Motor neuron (in vitro differentiated cells): Measurements from ENCODE around the gene PRXL2C. TPM values are rescaled to one million over a fixed set of nuclear protein-coding genes. Genes with fewer than 3 reads are reported as not detected.
"Not testable (repeated sequence)": the region's sequence is repeated elsewhere in the genome, so short reads cannot be mapped to it uniquely, and the experiment has no call there.

ENCODE experiments used
- ATAC-seq, 8 experiments: fragments of 200-7000 bp; cut with Tn5 transposase; replicated peaks in 6 of 8; 2 replicates each; pipeline ENCODE4 v1.8.0; 2021; ENCODE audit warnings: mild to moderate bottlenecking in 8 of 8, moderate library complexity in 8 of 8
- H3K27ac ChIP-seq, 2 donors: fragments of 250-450 bp; sonication (Bioruptor Pico); 2 replicates each; pipeline ENCODE4 v1.9.0; 2021; ENCODE audit warnings: antibody characterized with exemption in 2 of 2, mild to moderate bottlenecking in 2 of 2, moderate library complexity in 1 of 2
- H3K4me1 ChIP-seq, 2 donors: fragments of 250-450 bp; sonication (Bioruptor Pico); replicated peaks in 1 of 2; 2 replicates each; pipeline ENCODE4 v1.6.1; 2021; ENCODE audit warnings: antibody characterized with exemption in 2 of 2, mild to moderate bottlenecking in 2 of 2, moderate library complexity in 1 of 2
- H3K4me3 ChIP-seq, 5 donors: fragments of 250-450 bp; sonication (Bioruptor Pico); 2 replicates each; pipeline ENCODE4 v1.9.0; 2021; ENCODE audit warnings: antibody characterized with exemption in 5 of 5, mild to moderate bottlenecking in 5 of 5, moderate library complexity in 4 of 5
- WGBS, 10 experiments: fragments of 450-650 bp; shearing (Covaris generic); methylation state at CpG; one replicate each; pipeline ENCODE4 v1.0.0; 2022; 5-methylcytosine and 5-hydroxymethylcytosine counted together
- in situ Hi-C, 9 experiments: fragments of 400-800 bp; cut with MboI; loops; one replicate each; pipeline ENCODE4 v1.15.0; 2021; ENCODE audit warnings: low sequenced_read_pairs in 9 of 9, low pct_unique_long_range_greater_than_20kb in 2 of 9; ENCODE audit not compliant: unreplicated experiment in 9 of 9
- total RNA-seq, 8 experiments: library from RNA; unstranded; fragments of 300-600 nt; gene quantifications; 2 replicates each; pipeline versions ENCODE4 v1.2.3 to v1.2.4, GENCODE V29; 2022

PRXL2C gene
- total RNA-seq, 8 experiments from 2014 or later, result 1.7 to 11.0 (median 3.6) TPM

DNA sequence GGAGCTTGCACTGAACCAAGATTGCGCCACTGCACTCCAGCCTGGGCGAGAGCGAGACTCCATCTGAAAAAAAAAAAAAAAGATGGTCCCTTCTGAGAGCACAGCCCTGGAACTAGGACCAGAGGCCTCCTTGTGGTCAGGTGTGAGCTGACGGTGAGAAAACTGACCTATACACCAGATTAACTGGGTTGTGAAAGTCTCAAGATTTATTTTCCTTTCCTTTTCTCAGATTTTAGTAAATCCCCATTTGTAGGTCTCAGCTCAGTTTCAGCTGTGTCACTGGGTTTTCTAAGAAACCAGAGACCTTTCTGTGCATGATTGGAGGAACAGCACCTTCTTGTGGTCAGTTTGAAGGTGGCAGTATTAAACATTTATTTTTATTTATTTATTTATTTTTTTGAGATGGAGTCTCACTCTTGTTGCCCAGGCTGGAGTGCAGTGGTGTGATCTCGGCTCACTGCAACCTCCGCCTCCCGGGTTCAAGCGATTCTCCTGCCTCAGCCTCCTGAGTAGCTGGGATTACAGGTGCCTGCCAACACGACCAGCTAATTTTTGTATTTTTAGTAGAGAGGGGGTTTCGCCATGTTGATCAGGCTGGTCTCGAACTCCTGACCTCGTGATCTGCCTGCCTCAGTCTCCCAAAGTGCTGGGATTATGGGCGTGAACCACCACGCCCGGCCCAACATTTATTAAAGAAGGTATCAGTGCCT lies 11.7 kb upstream of the PRXL2C start:
- peak in 3 of 8 experiments; percentile 82 to 85 (median 84) for ATAC-seq
- 60 to 100% (median 72%) methylated on average over 1 to 10 of the region's 15 CpGs; no CpG with 5 or more reads in 5 of the 10 experiments for WGBS, 10 experiments
- in situ Hi-C loops, result loop anchor here in 2 of 9 experiments (25.0 kb wide), 3 partner anchors 230 to 430 kb away; no protein-coding TSS in a partner anchor

DNA sequence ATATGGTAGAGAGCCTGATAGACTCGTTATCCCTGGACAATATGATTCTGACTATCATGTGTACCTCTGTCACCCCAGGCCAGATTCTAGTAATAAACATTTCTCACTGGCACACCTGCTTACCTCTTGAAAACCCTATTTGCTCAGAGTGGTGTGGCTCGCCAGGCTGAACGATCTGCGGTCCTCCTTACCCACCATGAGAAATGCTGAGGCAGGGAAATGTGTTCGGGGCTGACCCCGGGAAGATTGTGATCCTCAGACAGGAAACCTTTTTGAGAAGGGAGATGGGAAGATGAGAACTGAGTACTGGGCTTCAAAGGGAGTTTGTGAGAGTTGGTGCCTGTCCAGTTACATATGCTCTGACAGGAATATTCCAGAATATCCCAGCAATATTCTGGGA lies 10.7 kb upstream of the PRXL2C start:
- 60 to 100% (median 90%) methylated on average over 1 to 5 of the region's 6 CpGs; no CpG with 5 or more reads in 1 of the 10 experiments for WGBS, 10 experiments
- ATAC-seq, result no peak
- H3K27ac ChIP-seq, result no peak overlapping the region
- H3K4me1 ChIP-seq, result no peaks in the 10 kb centered on the region
- H3K4me3 ChIP-seq, result no peak overlapping the region
- in situ Hi-C loops, result loop anchor here in 2 of 9 experiments (25.0 kb wide), 3 partner anchors 228 to 428 kb away; no protein-coding TSS in a partner anchor

More for the DNA sequence above, 11.7 kb upstream of the PRXL2C start:
- not testable (repeated sequence) for H3K4me1 ChIP-seq, H3K27ac ChIP-seq, H3K4me3 ChIP-seq

DNA sequence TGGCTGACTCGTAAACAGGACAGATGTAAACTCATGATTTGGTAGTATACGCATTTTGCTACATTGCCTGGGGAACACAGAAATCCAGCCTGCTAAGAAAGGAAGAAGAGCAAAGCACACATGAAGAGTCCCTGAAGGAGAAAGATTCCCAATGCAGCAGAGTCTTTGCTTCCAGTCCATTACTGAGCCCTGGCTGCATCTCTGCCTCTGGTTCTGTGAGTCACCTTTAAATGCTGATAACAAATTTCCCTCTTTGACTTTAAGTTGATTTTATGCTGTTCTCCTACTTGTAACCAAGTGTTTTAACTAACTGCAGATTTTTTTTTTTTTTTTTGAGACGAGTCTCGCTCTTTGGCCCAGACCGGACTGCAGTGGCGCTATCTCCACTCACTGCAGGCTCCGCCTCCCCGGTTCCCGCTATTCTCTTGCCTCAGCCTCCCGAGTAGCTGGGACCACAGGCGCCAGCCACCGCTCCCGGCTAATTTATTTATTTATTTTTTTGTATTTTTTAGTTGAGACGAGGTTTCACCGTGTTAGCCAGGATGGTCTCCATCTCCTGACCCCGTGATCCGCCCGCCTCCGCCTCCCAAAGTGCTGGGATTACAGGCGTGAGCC lies 8.5 kb upstream of the PRXL2C start:
- Histone ChIP-seq H3K4me3 (no peak overlapping the region), H3K27ac (no peak overlapping the region), H3K4me1 (no peaks in the 10 kb centered on the region)
- peak in 1 of 8 experiments; percentile 49 for ATAC-seq
- 67 to 100% (median 91%) methylated on average over 1 to 19 of the region's 20 CpGs for whole genome bisulfite sequencing, 10 experiments
- in situ Hi-C loops, result loop anchor here in 2 of 9 experiments (25.0 kb wide), 3 partner anchors 226 to 426 kb away; no protein-coding TSS in a partner anchor

GRCh38 chr9:96661711-96662110 lies 6.6 kb upstream of the PRXL2C start:
- in situ Hi-C loops, result loop anchor here in 2 of 9 experiments (25.0 kb wide), 3 partner anchors 224 to 424 kb away; no protein-coding TSS in a partner anchor
- no peak for ATAC-seq
- 52 to 100% (median 85%) methylated on average over 1 to 3 of the region's 4 CpGs; no CpG with 5 or more reads in 5 of the 10 experiments for WGBS, 10 experiments
- H3K27ac ChIP-seq, result no peak overlapping the region
- H3K4me1 ChIP-seq, result no peaks in the 10 kb centered on the region
- no peak overlapping the region for H3K4me3 ChIP-seq

DNA sequence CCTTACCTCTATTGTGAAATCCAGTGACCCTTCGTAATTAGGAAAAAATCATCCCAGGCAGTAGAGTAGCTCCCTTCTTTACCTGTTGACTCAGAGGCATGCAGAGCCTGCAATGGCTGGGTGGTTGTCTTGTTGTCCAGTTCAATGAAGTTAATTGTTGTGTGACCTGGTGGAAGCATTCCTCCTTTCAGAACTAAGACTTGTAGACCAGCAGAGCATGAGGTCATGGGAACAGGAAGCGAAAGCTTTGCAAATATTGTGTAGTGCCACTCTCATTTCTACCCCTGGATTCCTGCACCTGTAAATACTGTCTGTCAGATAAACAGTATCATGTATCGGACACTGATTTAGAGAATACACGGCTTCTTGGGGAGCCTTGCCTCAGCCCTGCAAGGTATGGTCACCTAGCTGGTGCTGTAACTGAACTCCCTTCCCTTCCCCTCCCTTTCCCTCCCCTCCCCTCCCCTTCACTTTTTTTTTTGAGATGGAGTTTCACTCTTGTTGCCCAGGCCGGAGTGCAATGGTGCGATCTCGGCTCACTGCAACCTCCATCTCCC lies 5.7 kb upstream of the PRXL2C start:
- ATAC-seq, result no peak
- Histone ChIP-seq H3K27ac (no peak overlapping the region), H3K4me1 (no peaks in the 10 kb centered on the region), H3K4me3 (no peak overlapping the region)
- in situ Hi-C loops, result loop anchor here in 2 of 9 experiments (25.0 kb wide), 3 partner anchors 223 to 423 kb away; no protein-coding TSS in a partner anchor
- 65 to 100% (median 90%) methylated on average over 1 to 2 of the region's 7 CpGs; no CpG with 5 or more reads in 6 of the 10 experiments for WGBS, 10 experiments

GRCh38 chr9:96654450-96655197 lies 493 bp downstream of the PRXL2C start:
- peak; percentile 71 to 82 (median 78) for ATAC-seq
- in situ Hi-C loops, result loop anchor here in 2 of 9 experiments (25.0 kb wide), 3 partner anchors 217 to 417 kb away; no protein-coding TSS in a partner anchor
- Histone ChIP-seq H3K4me3 (peak overlapping the region; percentile 50 to 71 (median 60)), H3K4me1 (no peaks in the 10 kb centered on the region), H3K27ac (peak overlapping the region; percentile 68 to 80)
- WGBS, 10 experiments, result 0 to 33% (median 7%) methylated on average over 1 to 11 of the region's 74 CpGs; no CpG with 5 or more reads in 3 of the 10 experiments

DNA sequence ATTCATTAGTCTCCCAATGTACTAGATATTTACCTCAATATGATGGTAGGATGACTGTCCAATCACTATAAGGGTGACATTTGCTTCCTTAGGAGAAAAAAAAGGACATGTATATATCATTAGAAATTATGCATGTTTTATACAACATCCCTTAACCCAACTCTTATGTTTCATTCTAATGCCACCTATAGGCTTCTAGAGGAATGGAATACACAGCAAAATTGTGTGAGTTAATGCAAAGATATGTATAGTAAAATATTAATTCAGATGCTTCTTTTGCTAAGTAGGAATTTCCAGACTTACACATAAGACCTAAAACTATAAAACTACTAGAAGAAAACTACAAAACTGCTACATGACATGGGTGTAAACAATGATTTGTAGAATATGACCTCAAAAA lies 3.5 kb downstream of the PRXL2C start:
- in situ Hi-C loops, result loop anchor here in 2 of 9 experiments (25.0 kb wide), 3 partner anchors 214 to 414 kb away; no protein-coding TSS in a partner anchor
- Histone ChIP-seq H3K4me1 (no peaks in the 10 kb centered on the region), H3K4me3 (no peak overlapping the region), H3K27ac (no peak overlapping the region)
- no peak for ATAC-seq

- Histone ChIP-seq H3K4me1 (no peaks in the 10 kb centered on the region), H3K4me3 (no peak overlapping the region), H3K27ac (no peak overlapping the region)
- in situ Hi-C loops, result loop anchor here in 2 of 9 experiments (25.0 kb wide), 3 partner anchors 212 to 412 kb away; no protein-coding TSS in a partner anchor
- no peak for ATAC-seq
- WGBS, 10 experiments, result 71 to 100% (median 82%) methylated on average over 1 of the region's 1 CpG; no CpG with 5 or more reads in 6 of the 10 experiments
Observed at GRCh38 chr9:96649620-96650324, 5.3 kb downstream of the PRXL2C start.

- in situ Hi-C loops, result no loop called here
- Histone ChIP-seq H3K4me3 (no peak overlapping the region), H3K27ac (no peak overlapping the region), H3K4me1 (no peaks in the 10 kb centered on the region)
- peak in 3 of 8 experiments; percentile 15 to 91 (median 91) for ATAC-seq
- 17 to 96% (median 92%) methylated on average over 2 to 13 of the region's 13 CpGs for WGBS, 10 experiments
Observed at GRCh38 chr9:96646081-96646991, 8.8 kb downstream of the PRXL2C start.

GRCh38 chr9:96644137-96644536 lies 11.0 kb downstream of the PRXL2C start:
- WGBS, 10 experiments, result 60 to 100% (median 85%) methylated on average over 1 to 2 of the region's 2 CpGs; no CpG with 5 or more reads in 3 of the 10 experiments
- ATAC-seq, result peak in 1 of 8 experiments; percentile 80
- in situ Hi-C loops, result no loop called here
- no peak overlapping the region for H3K27ac ChIP-seq
- no peaks in the 10 kb centered on the region for H3K4me1 ChIP-seq
- no peak overlapping the region for H3K4me3 ChIP-seq

GRCh38 chr9:96641514-96641913 lies 13.6 kb downstream of the PRXL2C start:
- no peak overlapping the region for H3K27ac ChIP-seq
- no peak overlapping the region for H3K4me3 ChIP-seq
- 60 to 100% (median 89%) methylated on average over 1 to 3 of the region's 3 CpGs; no CpG with 5 or more reads in 1 of the 10 experiments for WGBS, 10 experiments
- in situ Hi-C loops, result no loop called here
- no peaks in the 10 kb centered on the region for H3K4me1 ChIP-seq
- no peak for ATAC-seq
